Hematopoietic multipotent progenitor cell treated with erythropoietin and hydrocortisone succinate and interleukin-3 and kit ligand, for 15 days (in vitro differentiated cells): ENCODE data around the gene SIPA1.

Source experiments
- DNase-seq: peaks from one replicate; pipeline ENCODE4 v3.0.0-alpha.2; 2015; ENCODE audit warnings: low spot score

The SIPA1 gene

GRCh38 chr11:65607614-65608426 is 30.1 kb upstream of the SIPA1 start:
- DNase-seq = no peak

GRCh38 chr11:65609229-65609628 is 28.7 kb upstream of the SIPA1 start:
- peak; percentile 54 for DNase-seq

- DNase-seq = peak; percentile 66
These were observed 28.2 kb upstream of the SIPA1 start for GRCh38 chr11:65609665-65610064.

GRCh38 chr11:65610404-65610803 is 27.5 kb upstream of the SIPA1 start:
- DNase-seq = no peak

GRCh38 chr11:65611028-65611757 is 26.7 kb upstream of the SIPA1 start:
- no peak for DNase-seq

- no peak for DNase-seq
These were observed 25.9 kb upstream of the SIPA1 start for GRCh38 chr11:65611758-65612603.

- no peak for DNase-seq
These were observed 25.2 kb upstream of the SIPA1 start for GRCh38 chr11:65612691-65613090.

- no peak for DNase-seq
These were observed 24.6 kb upstream of the SIPA1 start for GRCh38 chr11:65613091-65613928.

GRCh38 chr11:65615229-65615949 is 22.5 kb upstream of the SIPA1 start, which contains the start of gene PCNX3:
PCNX3 (plus strand) TSS chr11:65615776; CDS start chr11:65616312, 536 bp downstream.
- DNase-seq = peak; percentile 100

- DNase-seq = no peak
These were observed 21.8 kb upstream of the SIPA1 start for GRCh38 chr11:65615950-65616574.

GRCh38 chr11:65616575-65617001 is 21.3 kb upstream of the SIPA1 start:
- no peak for DNase-seq

GRCh38 chr11:65617136-65617850 is 20.6 kb upstream of the SIPA1 start:
- no peak for DNase-seq

- DNase-seq = no peak
These were observed 19.7 kb upstream of the SIPA1 start for GRCh38 chr11:65617990-65618751.

- no peak for DNase-seq
These were observed 19.1 kb upstream of the SIPA1 start for GRCh38 chr11:65618763-65619162.

- no peak for DNase-seq
These were observed 18.5 kb upstream of the SIPA1 start for GRCh38 chr11:65619281-65619928.

- DNase-seq = no peak
These were observed 17.2 kb upstream of the SIPA1 start for GRCh38 chr11:65620666-65621065.

GRCh38 chr11:65621460-65621859 is 16.4 kb upstream of the SIPA1 start:
- no peak for DNase-seq

- no peak for DNase-seq
These were observed 15.9 kb upstream of the SIPA1 start for GRCh38 chr11:65622011-65622410.
